Omental fat pad (tissue), 4 donors: ENCODE data around the gene KRT6B. TPM values are rescaled to one million over a fixed set of nuclear protein-coding genes. Genes with fewer than 3 reads are reported as not detected.
"Not testable (repeated sequence)": the region's sequence is repeated elsewhere in the genome, so short reads cannot be mapped to it uniquely, and the experiment has no call there.

Experiments
- ATAC-seq: fragments of 150-250 bp; one replicate; pipeline ENCODE4 v1.9.1; 2016; ENCODE audit warnings: mild to moderate bottlenecking, moderate library complexity; ENCODE audit not compliant: low FRiP score
- DNase-seq: peaks from one replicate; pipeline ENCODE4 v3.0.0-alpha.2; 2019; ENCODE audit warnings: low spot score
- CTCF ChIP-seq, 3 donors: fragments of 450-650 bp; IDR thresholded peaks; one replicate each; pipeline ENCODE4 v1.5.1; 2016 to 2017; ENCODE audit warnings: antibody characterized with exemption in 3 of 3, mild to moderate bottlenecking in 3 of 3, moderate library complexity in 2 of 3
- total RNA-seq, 4 donors: library from RNA; depleted of rRNA; stranded (reverse); fragments of >200 nt; gene quantifications; one replicate each; pipeline ENCODE4 v1.1.0, GENCODE V29; 2016

KRT6B gene
- total RNA-seq, 4 donors from 2014 or later: 0.24 to 0.46 TPM; not detected in 2

GRCh38 chr12:52496054-52496453, 44.1 kb upstream of the KRT6B start:
- DNase-seq (no peak), ATAC-seq (no peak)
- no peak for TF ChIP-seq CTCF (IDR thresholded peaks at IDR 0.05)

- DNase-seq (no peak), ATAC-seq (peak; percentile 16)
- no peak for TF ChIP-seq CTCF (IDR thresholded peaks at IDR 0.05)
Observed at GRCh38 chr12:52495389-52495788, 43.4 kb upstream of the KRT6B start.

GRCh38 chr12:52494518-52494917, 42.6 kb upstream of the KRT6B start:
- TF ChIP-seq CTCF (IDR thresholded peaks at IDR 0.05): no peak
- ATAC-seq: peak; percentile 68
- DNase-seq: peak; percentile 34

GRCh38 chr12:52494100-52494499, 42.2 kb upstream of the KRT6B start:
- no peak for ATAC-seq
- no peak for TF ChIP-seq CTCF (IDR thresholded peaks at IDR 0.05)
- DNase-seq: no peak

- no peak for ATAC-seq
- no peak for TF ChIP-seq CTCF (IDR thresholded peaks at IDR 0.05)
- no peak for DNase-seq
Observed at GRCh38 chr12:52493172-52493571, 41.2 kb upstream of the KRT6B start, which contains the start of gene KRT6A. TSS of gene KRT6A (minus strand) at chr12:52493257. CDS start at chr12:52493188, 69 bp downstream.

- DNase-seq: not testable (repeated sequence)
Observed at GRCh38 chr12:52492405-52492804, 40.5 kb upstream of the KRT6B start.

GRCh38 chr12:52491495-52491894, 39.5 kb upstream of the KRT6B start:
- DNase-seq, ATAC-seq: not testable (repeated sequence)

More at GRCh38 chr12:52492405-52492804, 40.5 kb upstream of the KRT6B start:
- ATAC-seq: not testable (repeated sequence)

- DNase-seq (no peak), ATAC-seq (no peak)
- TF ChIP-seq CTCF (IDR thresholded peaks at IDR 0.05): no peak
Observed at GRCh38 chr12:52488736-52489135, 36.8 kb upstream of the KRT6B start.

- not testable (repeated sequence) for DNase-seq, ATAC-seq
Observed at GRCh38 chr12:52487744-52488443, 35.9 kb upstream of the KRT6B start.
